PC-9 (cell line): ENCODE measurements around the gene ABHD17A.

ENCODE experiments used
- EZH2 ChIP-seq: fragments of 200-600 bp; sonication (generic); IDR thresholded peaks from 2 replicates; pipeline ENCODE4 v1.8.0; 2017; ENCODE audit warnings: antibody characterized with exemption, low read depth
- TF ChIP-seq, protein P1 (sequence below): fragments of 200-600 bp; sonication (generic); conservative IDR thresholded peaks from 2 replicates; pipeline ENCODE4 v1.6.1; 2017; ENCODE audit warnings: mixed run types, antibody characterized with exemption, mild to moderate bottlenecking, moderate library complexity

DNA sequence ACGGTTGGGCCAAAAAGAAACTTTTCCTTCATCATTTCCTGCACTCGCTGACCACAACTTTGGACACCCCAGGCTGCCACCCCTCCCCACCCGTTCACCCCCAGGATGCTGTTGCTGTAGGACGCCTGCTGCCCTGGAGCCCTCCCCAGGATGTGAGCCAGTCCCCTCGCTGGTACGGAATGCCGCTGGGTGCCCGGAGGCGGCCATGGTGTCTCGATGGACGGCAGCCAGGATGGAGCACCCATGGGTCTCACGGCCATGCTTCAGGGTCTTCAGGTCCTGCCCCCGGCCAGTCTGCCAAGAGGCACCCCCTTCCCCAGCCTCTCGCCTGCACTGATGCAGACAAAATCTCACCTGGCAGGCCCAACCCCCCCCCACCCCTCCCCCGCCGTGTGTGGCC is 40.2 kb upstream of the ABHD17A start:
- TF ChIP-seq, protein P1, sequence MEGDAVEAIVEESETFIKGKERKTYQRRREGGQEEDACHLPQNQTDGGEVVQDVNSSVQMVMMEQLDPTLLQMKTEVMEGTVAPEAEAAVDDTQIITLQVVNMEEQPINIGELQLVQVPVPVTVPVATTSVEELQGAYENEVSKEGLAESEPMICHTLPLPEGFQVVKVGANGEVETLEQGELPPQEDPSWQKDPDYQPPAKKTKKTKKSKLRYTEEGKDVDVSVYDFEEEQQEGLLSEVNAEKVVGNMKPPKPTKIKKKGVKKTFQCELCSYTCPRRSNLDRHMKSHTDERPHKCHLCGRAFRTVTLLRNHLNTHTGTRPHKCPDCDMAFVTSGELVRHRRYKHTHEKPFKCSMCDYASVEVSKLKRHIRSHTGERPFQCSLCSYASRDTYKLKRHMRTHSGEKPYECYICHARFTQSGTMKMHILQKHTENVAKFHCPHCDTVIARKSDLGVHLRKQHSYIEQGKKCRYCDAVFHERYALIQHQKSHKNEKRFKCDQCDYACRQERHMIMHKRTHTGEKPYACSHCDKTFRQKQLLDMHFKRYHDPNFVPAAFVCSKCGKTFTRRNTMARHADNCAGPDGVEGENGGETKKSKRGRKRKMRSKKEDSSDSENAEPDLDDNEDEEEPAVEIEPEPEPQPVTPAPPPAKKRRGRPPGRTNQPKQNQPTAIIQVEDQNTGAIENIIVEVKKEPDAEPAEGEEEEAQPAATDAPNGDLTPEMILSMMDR = no peak
- no peak for TF ChIP-seq EZH2
